SIG-M5 (cell line): Measurements from ENCODE around the gene GRPEL2.
"Not testable (repeated sequence)": the region's sequence is repeated elsewhere in the genome, so short reads cannot be mapped to it uniquely, and the experiment has no call there.

Experiments used
- DNase-seq: peaks from one replicate; lab custom pipeline; 2025; lab: John Stamatoyannopoulos, UW

GRPEL2 gene

GRCh38 chr5:149398747-149399266 is 53.5 kb downstream of the GRPEL2 start:
- not testable (repeated sequence) for DNase-seq

- DNase-seq: no peak
Measured at GRCh38 chr5:149399775-149400174, 54.5 kb downstream of the GRPEL2 start.

GRCh38 chr5:149400304-149400703 is 55.0 kb downstream of the GRPEL2 start:
- DNase-seq: no peak

GRCh38 chr5:149401051-149401450 is 55.8 kb downstream of the GRPEL2 start:
- DNase-seq: no peak

GRCh38 chr5:149402291-149402690 is 57.0 kb downstream of the GRPEL2 start:
- no peak for DNase-seq
